ENCODE data around the gene SLX9.
"Not testable (repeated sequence)": the region's sequence is repeated elsewhere in the genome, so short reads cannot be mapped to it uniquely, and the experiment has no call there.

Gene SLX9

GRCh38 chr21:45017039-45017960 lies 77.5 kb downstream of the SLX9 start:
- no peak for DNase-seq (ENCODE audit: low read depth in 2 of 2, low spot score in 1 of 2)

- no peak for DNase-seq (ENCODE audit: low read depth in 2 of 2, low spot score in 1 of 2)
These were observed 78.6 kb downstream of the SLX9 start for GRCh38 chr21:45018131-45019075.

- DNase-seq (ENCODE audit: low read depth in 2 of 2, low spot score in 1 of 2): no peak
These were observed 79.5 kb downstream of the SLX9 start for GRCh38 chr21:45019076-45019886.

GRCh38 chr21:45019887-45020537 lies 80.2 kb downstream of the SLX9 start:
- no peak for DNase-seq (ENCODE audit: low read depth in 2 of 2, low spot score in 1 of 2)

GRCh38 chr21:45020629-45021427 lies 81.0 kb downstream of the SLX9 start:
- no peak for DNase-seq (ENCODE audit: low read depth in 2 of 2, low spot score in 1 of 2)

GRCh38 chr21:45021428-45022347 lies 81.9 kb downstream of the SLX9 start:
- no peak for DNase-seq (ENCODE audit: low read depth in 2 of 2, low spot score in 1 of 2)

- no peak for DNase-seq (ENCODE audit: low read depth in 2 of 2, low spot score in 1 of 2)
These were observed 82.5 kb downstream of the SLX9 start for GRCh38 chr21:45022348-45022675.

- DNase-seq (ENCODE audit: low read depth in 2 of 2, low spot score in 1 of 2): no peak
These were observed 82.9 kb downstream of the SLX9 start for GRCh38 chr21:45022736-45023135.

- not testable (repeated sequence) for DNase-seq (ENCODE audit: low read depth in 2 of 2, low spot score in 1 of 2)
These were observed 84.7 kb downstream of the SLX9 start for GRCh38 chr21:45024516-45024915.

- DNase-seq (ENCODE audit: low read depth in 2 of 2, low spot score in 1 of 2): no peak
These were observed 86.4 kb downstream of the SLX9 start for GRCh38 chr21:45026066-45026745.

Data from stimulated activated CD8-positive, alpha-beta memory T cell treated with anti-CD3 and anti-CD28 coated beads, Interleukin-4, amount 100 ng/mL, for 1 hour (primary cell).